Endometrium (tissue), 2 donors: Measurements from ENCODE around the gene PTPRK.

Experiments
- FAIRE-seq: peaks from 2 replicates; lab custom pipeline; 2012; peaks lifted over from hg19 to GRCh38; lab: Jason Lieb, UNC
- donor health status: control.
- donor health status: control.

The PTPRK gene

GRCh38 chr6:128242765-128243403, 277.5 kb downstream of the PTPRK start:
- no peak for FAIRE-seq

GRCh38 chr6:128241216-128241615, 279.2 kb downstream of the PTPRK start:
- no peak for FAIRE-seq

GRCh38 chr6:128240024-128240428, 280.4 kb downstream of the PTPRK start:
- no peak for FAIRE-seq

GRCh38 chr6:128239146-128239545, 281.3 kb downstream of the PTPRK start:
- no peak for FAIRE-seq

GRCh38 chr6:128238225-128238624, 282.2 kb downstream of the PTPRK start:
- no peak for FAIRE-seq

- no peak for FAIRE-seq
Observed at GRCh38 chr6:128235556-128235955, 284.8 kb downstream of the PTPRK start.

GRCh38 chr6:128233531-128233930, 286.9 kb downstream of the PTPRK start:
- no peak for FAIRE-seq

GRCh38 chr6:128230267-128230989, 290.0 kb downstream of the PTPRK start:
- no peak for FAIRE-seq

GRCh38 chr6:128225612-128226011, 294.8 kb downstream of the PTPRK start:
- peak; percentile 65 for FAIRE-seq

- FAIRE-seq: no peak
Observed at GRCh38 chr6:128216917-128217316, 303.5 kb downstream of the PTPRK start.

- FAIRE-seq: no peak
Observed at GRCh38 chr6:128209771-128210170, 310.6 kb downstream of the PTPRK start.

GRCh38 chr6:128208851-128209580, 311.4 kb downstream of the PTPRK start:
- no peak for FAIRE-seq

- FAIRE-seq: no peak
Observed at GRCh38 chr6:128208078-128208477, 312.3 kb downstream of the PTPRK start.

GRCh38 chr6:128206610-128207426, 313.6 kb downstream of the PTPRK start:
- FAIRE-seq: no peak

- FAIRE-seq: no peak
Observed at GRCh38 chr6:128204616-128205015, 315.8 kb downstream of the PTPRK start.

- FAIRE-seq: no peak
Observed at GRCh38 chr6:128202169-128202765, 318.1 kb downstream of the PTPRK start.

GRCh38 chr6:128200789-128201188, 319.6 kb downstream of the PTPRK start:
- no peak for FAIRE-seq

- FAIRE-seq: no peak
Observed at GRCh38 chr6:128199461-128199860, 320.9 kb downstream of the PTPRK start.

GRCh38 chr6:128192972-128193371, 327.4 kb downstream of the PTPRK start:
- peak; percentile 31 for FAIRE-seq

GRCh38 chr6:128188678-128189077, 331.7 kb downstream of the PTPRK start:
- FAIRE-seq: no peak

- FAIRE-seq: no peak
Observed at GRCh38 chr6:128186729-128187128, 333.7 kb downstream of the PTPRK start.

- FAIRE-seq: no peak
Observed at GRCh38 chr6:128179876-128180438, 340.4 kb downstream of the PTPRK start.
